Lower lobe of right lung (tissue), 2 donors: Measurements from ENCODE around the gene SHC3. TPM values are rescaled to one million over a fixed set of nuclear protein-coding genes. Genes with fewer than 3 reads are reported as not detected.

ENCODE experiments used
- ATAC-seq, 2 donors: fragments of 200-7000 bp; cut with Tn5 transposase; one replicate each; pipeline ENCODE4 v1.9.1; 2020 to 2022; ENCODE audit warnings: mild to moderate bottlenecking in 2 of 2, moderate library complexity in 2 of 2
- DNase-seq: peaks from one replicate; pipeline ENCODE4 v3.0.0-alpha.2; 2020
- H3K27ac ChIP-seq: fragments of 200-600 bp; one replicate; pipeline ENCODE4 v1.8.0; 2022
- H3K27me3 ChIP-seq: fragments of 200-600 bp; one replicate; pipeline ENCODE4 v1.8.0; 2022; ENCODE audit warnings: low read depth
- H3K36me3 ChIP-seq: fragments of 200-600 bp; one replicate; pipeline ENCODE4 v1.8.0; 2022; ENCODE audit warnings: mild to moderate bottlenecking
- H3K4me1 ChIP-seq: fragments of 200-600 bp; one replicate; pipeline ENCODE4 v1.8.0; 2022
- H3K4me3 ChIP-seq: fragments of 200-600 bp; one replicate; pipeline ENCODE4 v1.8.0; 2022; ENCODE audit warnings: mild to moderate bottlenecking
- H3K9me3 ChIP-seq: fragments of 200-600 bp; one replicate; pipeline ENCODE4 v1.8.0; 2022
- intact Hi-C: fragments of 100-400 bp; cut with DNase I; formaldehyde crosslinking; loops from one replicate; pipeline ENCODE4 v1.11.0; 2022
- total RNA-seq: library from RNA; stranded (reverse); fragmentation: NEBNext Ultra II Directional; extraction: Animal tissue kit (Norgen Biotek cat#: 25700); gene quantifications from one replicate; pipeline ENCODE4 v1.2.1, GENCODE V29; 2021
- TF ChIP-seq, protein P1 (sequence below): fragments of 200-600 bp; IDR thresholded peaks from one replicate; pipeline ENCODE4 v1.8.0; 2022; ENCODE audit warnings: antibody characterized with exemption, mild to moderate bottlenecking
- donor health status: DM: no; HTN: yes; CAD: no; lungs with severe emphysema.

SHC3 gene
- total RNA-seq, 1 donor from 2014 or later = 13.2 TPM

DNA sequence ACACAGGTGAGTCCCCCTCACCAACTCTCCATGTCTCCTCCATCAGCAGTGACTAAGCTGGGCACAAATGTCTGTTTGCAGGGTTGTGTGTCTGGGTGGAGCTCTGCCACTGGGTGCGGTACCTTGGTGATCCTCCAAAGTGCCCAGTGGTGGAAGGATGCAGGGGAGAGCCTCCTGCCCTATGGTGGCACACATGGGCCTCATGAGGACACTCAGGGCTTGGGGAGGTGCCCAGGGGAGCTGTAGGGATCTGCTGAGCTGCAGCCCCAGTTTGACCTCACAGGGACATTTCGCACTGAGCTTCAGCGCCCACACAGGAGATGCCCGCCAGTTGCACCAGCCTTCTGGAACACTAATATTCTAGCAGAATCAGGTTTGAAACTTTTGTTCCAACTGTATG lies 157.9 kb downstream of the SHC3 start:
- TF ChIP-seq, protein P1, sequence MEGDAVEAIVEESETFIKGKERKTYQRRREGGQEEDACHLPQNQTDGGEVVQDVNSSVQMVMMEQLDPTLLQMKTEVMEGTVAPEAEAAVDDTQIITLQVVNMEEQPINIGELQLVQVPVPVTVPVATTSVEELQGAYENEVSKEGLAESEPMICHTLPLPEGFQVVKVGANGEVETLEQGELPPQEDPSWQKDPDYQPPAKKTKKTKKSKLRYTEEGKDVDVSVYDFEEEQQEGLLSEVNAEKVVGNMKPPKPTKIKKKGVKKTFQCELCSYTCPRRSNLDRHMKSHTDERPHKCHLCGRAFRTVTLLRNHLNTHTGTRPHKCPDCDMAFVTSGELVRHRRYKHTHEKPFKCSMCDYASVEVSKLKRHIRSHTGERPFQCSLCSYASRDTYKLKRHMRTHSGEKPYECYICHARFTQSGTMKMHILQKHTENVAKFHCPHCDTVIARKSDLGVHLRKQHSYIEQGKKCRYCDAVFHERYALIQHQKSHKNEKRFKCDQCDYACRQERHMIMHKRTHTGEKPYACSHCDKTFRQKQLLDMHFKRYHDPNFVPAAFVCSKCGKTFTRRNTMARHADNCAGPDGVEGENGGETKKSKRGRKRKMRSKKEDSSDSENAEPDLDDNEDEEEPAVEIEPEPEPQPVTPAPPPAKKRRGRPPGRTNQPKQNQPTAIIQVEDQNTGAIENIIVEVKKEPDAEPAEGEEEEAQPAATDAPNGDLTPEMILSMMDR = no peak
- peak overlapping the region; percentile 86 for H3K27ac ChIP-seq

DNA sequence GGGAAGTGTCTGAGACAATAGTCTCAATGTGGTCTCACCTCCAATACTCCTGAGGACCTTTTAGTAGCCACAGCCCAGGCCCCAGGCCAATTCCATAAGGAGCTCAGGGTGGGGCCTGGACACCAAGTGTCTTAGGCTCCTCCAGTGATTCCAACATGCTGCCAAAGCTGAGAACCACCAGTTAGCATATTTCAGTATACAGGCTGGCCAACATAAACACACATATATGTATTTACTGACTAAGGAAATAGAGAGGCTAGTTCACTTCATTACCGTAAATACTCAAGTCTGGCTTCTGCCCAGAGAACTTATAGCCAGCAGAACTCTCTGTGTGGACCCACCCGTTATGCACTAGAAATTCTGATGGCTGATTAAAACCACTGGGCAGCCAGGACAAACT lies 163.3 kb downstream of the SHC3 start:
- TF ChIP-seq, protein P1 = no peak
- ATAC-seq = no peak
- Histone ChIP-seq H3K9me3 (no peaks in the 10 kb centered on the region), H3K36me3 (no peaks in the 10 kb centered on the region), H3K4me1 (no peaks in the 10 kb centered on the region), H3K27ac (no peak overlapping the region), H3K27me3 (no peaks in the 10 kb centered on the region), H3K4me3 (no peak overlapping the region)
- DNase-seq = no peak
- intact Hi-C loops = no loop called here

More for the DNA sequence above, 157.9 kb downstream of the SHC3 start:
- no peak for ATAC-seq
- intact Hi-C loops = no loop called here
- no peak for DNase-seq
- H3K9me3 ChIP-seq = no peaks in the 10 kb centered on the region
- peaks cover 34% of the 10 kb centered on the region for H3K4me1 ChIP-seq
- H3K36me3 ChIP-seq = no peaks in the 10 kb centered on the region
- no peaks in the 10 kb centered on the region for H3K27me3 ChIP-seq
- H3K4me3 ChIP-seq = no peak overlapping the region

DNA sequence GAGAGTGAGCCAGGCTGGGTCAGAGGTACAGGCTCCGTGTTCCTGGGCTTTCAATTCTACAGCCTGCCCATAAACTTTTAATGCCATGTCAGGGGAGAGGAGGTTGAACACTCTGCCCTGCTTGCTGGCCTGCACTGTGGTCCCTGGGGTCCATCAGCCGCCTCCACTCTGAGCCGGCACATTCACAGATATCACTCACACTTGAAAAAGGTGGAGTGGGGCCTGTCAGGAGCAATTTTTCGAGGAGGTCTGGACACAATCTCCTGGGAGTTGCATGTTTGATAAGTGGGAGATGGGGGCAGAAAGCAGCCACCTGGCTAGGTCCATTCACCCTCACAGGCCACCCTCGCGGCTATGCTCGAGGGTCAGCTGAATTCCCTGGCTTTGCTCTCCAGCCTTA lies 164.5 kb downstream of the SHC3 start:
- H3K4me3 ChIP-seq = no peak overlapping the region

DNA sequence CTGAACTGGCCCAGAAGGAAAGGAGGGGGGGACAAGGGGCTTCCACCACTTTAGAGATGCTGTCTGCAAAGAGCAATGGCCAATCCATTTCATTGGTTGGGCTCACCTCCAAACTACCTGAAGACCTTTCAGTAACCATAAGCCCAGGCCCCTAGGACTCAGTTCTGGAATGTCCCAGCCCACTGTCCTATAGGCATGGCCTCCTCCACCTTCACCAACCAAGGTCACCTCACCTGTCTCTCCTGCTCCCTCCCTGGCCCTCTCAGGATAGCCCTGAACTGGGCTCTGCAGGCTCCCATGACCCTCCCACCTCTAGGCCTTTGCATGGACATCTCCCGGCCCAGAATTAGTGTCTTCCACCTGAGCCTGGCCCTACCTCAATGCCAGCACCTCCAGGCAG lies 165.0 kb downstream of the SHC3 start:
- H3K9me3 ChIP-seq = no peaks in the 10 kb centered on the region
- TF ChIP-seq, protein P1 = no peak
- ATAC-seq (peak in 1 of 2 donors; percentile 33), DNase-seq (no peak)
- H3K4me3 ChIP-seq = no peak overlapping the region
- intact Hi-C loops = no loop called here
- no peaks in the 10 kb centered on the region for H3K4me1 ChIP-seq
- no peaks in the 10 kb centered on the region for H3K27me3 ChIP-seq
- H3K27ac ChIP-seq = no peak overlapping the region
- no peaks in the 10 kb centered on the region for H3K36me3 ChIP-seq

More for the DNA sequence above, 164.5 kb downstream of the SHC3 start:
- H3K9me3 ChIP-seq = no peaks in the 10 kb centered on the region
- TF ChIP-seq, protein P1 = no peak
- H3K36me3 ChIP-seq = no peaks in the 10 kb centered on the region
- H3K27me3 ChIP-seq = no peaks in the 10 kb centered on the region
- ATAC-seq = no peak
- no peaks in the 10 kb centered on the region for H3K4me1 ChIP-seq
- intact Hi-C loops = no loop called here
- H3K27ac ChIP-seq = no peak overlapping the region
- no peak for DNase-seq

DNA sequence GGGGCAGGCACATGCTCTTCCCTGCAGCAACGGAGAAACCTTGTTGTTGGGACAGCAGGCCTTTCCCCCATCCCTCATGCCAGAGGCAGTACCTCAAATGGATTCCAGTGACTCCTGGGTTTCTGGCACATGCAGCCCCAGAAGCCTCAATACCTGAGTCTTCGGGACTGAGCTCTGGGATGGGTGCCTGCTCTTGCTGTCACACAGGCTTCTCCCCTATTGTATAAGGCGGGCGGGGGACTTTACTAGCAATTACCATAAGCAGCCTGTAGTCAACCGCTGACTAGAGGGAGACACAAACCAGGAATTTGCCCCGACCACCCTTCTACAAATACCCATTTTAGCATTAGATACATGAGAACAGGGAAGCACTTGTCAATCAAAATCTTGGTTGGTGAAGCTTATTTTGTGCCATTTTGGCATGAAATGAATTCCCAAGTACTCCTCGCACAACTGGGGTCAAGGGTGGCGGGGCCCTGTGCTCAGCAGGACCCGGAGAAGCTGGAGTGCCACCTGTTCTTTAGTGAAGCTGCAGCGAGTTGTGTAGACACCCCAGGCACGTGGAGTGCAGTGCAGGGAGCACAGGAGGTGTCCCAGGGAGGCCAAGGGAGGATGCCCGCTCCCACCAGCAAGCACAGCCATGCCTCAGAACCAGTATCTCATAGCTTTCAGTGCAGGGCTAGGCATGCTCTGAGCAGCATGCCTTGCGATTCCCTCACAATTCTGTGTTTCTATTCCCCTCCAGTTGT lies 166.2 kb downstream of the SHC3 start:
- Histone ChIP-seq H3K4me3 (no peak overlapping the region), H3K36me3 (no peaks in the 10 kb centered on the region), H3K4me1 (no peaks in the 10 kb centered on the region), H3K27me3 (no peaks in the 10 kb centered on the region), H3K27ac (no peak overlapping the region), H3K9me3 (no peaks in the 10 kb centered on the region)
- TF ChIP-seq, protein P1 = no peak
- ATAC-seq (no peak), DNase-seq (no peak)
- intact Hi-C loops = no loop called here
